K562 (cell line): ENCODE measurements around the gene USP48. TPM values are rescaled to one million over a fixed set of nuclear protein-coding genes. Genes with fewer than 3 reads are reported as not detected.

Source experiments
- DMBX1 ChIP-seq: fragments of 250-450 bp; sonication (Bioruptor Pico); IDR thresholded peaks from 2 replicates; pipeline ENCODE4 v1.8.0; 2022; ENCODE audit warnings: inconsistent platforms, mild to moderate bottlenecking, moderate library complexity, borderline replicate concordance
- FOXM1 ChIP-seq, 2 experiments: fragments of 450-650 bp in 1 of 2; sonication (generic) in 1 of 2; formaldehyde crosslinking in 1 of 2; IDR thresholded peaks; 2 replicates each; pipeline versions ENCODE4 v1.6.1 to v1.9.0; 2017 to 2022; ENCODE audit warnings: low read depth in 2 of 2, mild to moderate bottlenecking in 2 of 2, missing genetic modification reagents in 1 of 2, moderate library complexity in 1 of 2
- HLTF ChIP-seq: fragments of 450-650 bp; IDR thresholded peaks from 2 replicates; pipeline ENCODE4 v1.6.1; 2016
- ILF3 ChIP-seq: fragments of 450-650 bp; IDR thresholded peaks from 2 replicates; pipeline ENCODE4 v1.6.1; 2018; ENCODE audit warnings: antibody characterized with exemption, mild to moderate bottlenecking, moderate library complexity, borderline replicate concordance
- OTX1 ChIP-seq: fragments of 450-650 bp; formaldehyde crosslinking; IDR thresholded peaks from 2 replicates; pipeline ENCODE4 v1.4.0; 2022; ENCODE audit warnings: mild to moderate bottlenecking
- PPARD ChIP-seq: fragments of 250-450 bp; sonication (Bioruptor Pico); IDR thresholded peaks from 2 replicates; pipeline ENCODE4 v1.8.0; 2022; ENCODE audit warnings: inconsistent platforms, mild to moderate bottlenecking, moderate library complexity
- PYGO2 ChIP-seq: fragments of 450-650 bp; IDR thresholded peaks from 2 replicates; pipeline ENCODE4 v1.6.1; 2016; ENCODE audit warnings: mild to moderate bottlenecking, missing genetic modification characterization, moderate library complexity, missing compliant biosample characterization
- RBM14 ChIP-seq: fragments of 200-400 bp; formaldehyde crosslinking; IDR thresholded peaks from 2 replicates; pipeline ENCODE4 v1.6.1; 2018; ENCODE audit warnings: low read depth, mild to moderate bottlenecking, low read length, moderate library complexity, borderline replicate concordance; ENCODE audit not compliant: insufficient read depth
- SETDB1 ChIP-seq: IDR thresholded peaks from one replicate; pipeline ENCODE4 v1.6.1; 2012; ENCODE audit warnings: low read length, control low read depth, inconsistent platforms
- SIN3A ChIP-seq, 2 experiments: fragments of 150-350 bp in 1 of 2; IDR thresholded peaks; 2 replicates each; pipeline ENCODE4 v1.6.1; 2011 to 2016; ENCODE audit warnings: borderline replicate concordance in 2 of 2, low read depth in 2 of 2, low read length in 2 of 2, mild to moderate bottlenecking in 2 of 2, moderate library complexity in 2 of 2; ENCODE audit not compliant: control insufficient read depth in 1 of 2
- SMAD3 ChIP-seq: fragments of 450-650 bp; formaldehyde crosslinking; conservative IDR thresholded peaks from 2 replicates; pipeline ENCODE4 v1.4.0; 2020; ENCODE audit warnings: mild to moderate bottlenecking
- STAT5A ChIP-seq: IDR thresholded peaks from 2 replicates; pipeline ENCODE4 v1.6.1; 2012; ENCODE audit warnings: low read length, inconsistent platforms, borderline replicate concordance
- THRB ChIP-seq: fragments of 450-650 bp; formaldehyde crosslinking; conservative IDR thresholded peaks from 2 replicates; pipeline ENCODE4 v1.4.0; 2022; ENCODE audit warnings: mild to moderate bottlenecking, missing genetic modification characterization
- ZFPM2 ChIP-seq: fragments of 250-450 bp; sonication (Bioruptor Pico); IDR thresholded peaks from 2 replicates; pipeline ENCODE4 v1.5.1; 2022; ENCODE audit warnings: mild to moderate bottlenecking
- ZNF12 ChIP-seq: sonication (generic); formaldehyde crosslinking; IDR thresholded peaks from 2 replicates; pipeline ENCODE4 v1.4.0; 2020; ENCODE audit warnings: mild to moderate bottlenecking, missing genetic modification reagents
- polyA plus RNA-seq, 8 experiments: library from polyadenylated mRNA; depleted of rRNA in 4 of 8; stranded (reverse) in 5 of 8; unstranded in 3 of 8; fragments of >200 nt; fragmentation: Nextera tagmentation in 2 of 8; fragmentation: Illumina TruSeq in 1 of 8; extraction: Ambion mirVana in 2 of 8; extraction: Trizol in 1 of 8; gene quantifications; 2 replicates each; pipeline versions ENCODE4 v1.2.1 to v1.2.3, GENCODE V29; 2011 to 2014; ENCODE audit warnings: inconsistent platforms in 1 of 8, missing spikeins in 1 of 8
- total RNA-seq, 7 experiments: library from RNA; depleted of rRNA in 6 of 7; stranded (reverse); fragments of >200 nt in 6 of 7; fragmentation: Illumina TruSeq in 2 of 7; extraction: Trizol in 2 of 7; gene quantifications; 2 replicates each; pipeline versions ENCODE4 v1.2.1 to v1.2.3, GENCODE V29; 2011 to 2021; ENCODE audit warnings: low replicate concordance in 1 of 7
- TF ChIP-seq, protein P1 (sequence below): sonication (generic); formaldehyde crosslinking; IDR thresholded peaks from 2 replicates; pipeline ENCODE4 v1.8.0; 2022; ENCODE audit warnings: mild to moderate bottlenecking, missing genetic modification reagents

The USP48 gene
- total and polyA plus RNA-seq, 9 of the 15 experiments (the other 6 are each of a cell fraction or from before 2014, with no cell fraction given), result 23.3 to 123 (median 106) TPM

GRCh38 chr1:21783679-21784603, 992 bp upstream of the USP48 start (continued):
- TF ChIP-seq RBM14, result no peak
- TF ChIP-seq SIN3A (IDR thresholded peaks at IDR 0.05; ENCODE audit: borderline replicate concordance in 2 of 2, control insufficient read depth in 1 of 2, low read depth in 2 of 2, low read length in 2 of 2), result no peak
- TF ChIP-seq, protein P1, sequence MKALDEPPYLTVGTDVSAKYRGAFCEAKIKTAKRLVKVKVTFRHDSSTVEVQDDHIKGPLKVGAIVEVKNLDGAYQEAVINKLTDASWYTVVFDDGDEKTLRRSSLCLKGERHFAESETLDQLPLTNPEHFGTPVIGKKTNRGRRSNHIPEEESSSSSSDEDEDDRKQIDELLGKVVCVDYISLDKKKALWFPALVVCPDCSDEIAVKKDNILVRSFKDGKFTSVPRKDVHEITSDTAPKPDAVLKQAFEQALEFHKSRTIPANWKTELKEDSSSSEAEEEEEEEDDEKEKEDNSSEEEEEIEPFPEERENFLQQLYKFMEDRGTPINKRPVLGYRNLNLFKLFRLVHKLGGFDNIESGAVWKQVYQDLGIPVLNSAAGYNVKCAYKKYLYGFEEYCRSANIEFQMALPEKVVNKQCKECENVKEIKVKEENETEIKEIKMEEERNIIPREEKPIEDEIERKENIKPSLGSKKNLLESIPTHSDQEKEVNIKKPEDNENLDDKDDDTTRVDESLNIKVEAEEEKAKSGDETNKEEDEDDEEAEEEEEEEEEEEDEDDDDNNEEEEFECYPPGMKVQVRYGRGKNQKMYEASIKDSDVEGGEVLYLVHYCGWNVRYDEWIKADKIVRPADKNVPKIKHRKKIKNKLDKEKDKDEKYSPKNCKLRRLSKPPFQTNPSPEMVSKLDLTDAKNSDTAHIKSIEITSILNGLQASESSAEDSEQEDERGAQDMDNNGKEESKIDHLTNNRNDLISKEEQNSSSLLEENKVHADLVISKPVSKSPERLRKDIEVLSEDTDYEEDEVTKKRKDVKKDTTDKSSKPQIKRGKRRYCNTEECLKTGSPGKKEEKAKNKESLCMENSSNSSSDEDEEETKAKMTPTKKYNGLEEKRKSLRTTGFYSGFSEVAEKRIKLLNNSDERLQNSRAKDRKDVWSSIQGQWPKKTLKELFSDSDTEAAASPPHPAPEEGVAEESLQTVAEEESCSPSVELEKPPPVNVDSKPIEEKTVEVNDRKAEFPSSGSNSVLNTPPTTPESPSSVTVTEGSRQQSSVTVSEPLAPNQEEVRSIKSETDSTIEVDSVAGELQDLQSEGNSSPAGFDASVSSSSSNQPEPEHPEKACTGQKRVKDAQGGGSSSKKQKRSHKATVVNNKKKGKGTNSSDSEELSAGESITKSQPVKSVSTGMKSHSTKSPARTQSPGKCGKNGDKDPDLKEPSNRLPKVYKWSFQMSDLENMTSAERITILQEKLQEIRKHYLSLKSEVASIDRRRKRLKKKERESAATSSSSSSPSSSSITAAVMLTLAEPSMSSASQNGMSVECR (CRISPR knock-in tag), result no peak
- TF ChIP-seq SETDB1, result no peak
- TF ChIP-seq STAT5A, result 0 out of 2 replicates have a peak, but pooled peaks have one; percentile 9
- no peak for TF ChIP-seq ZFPM2 (CRISPR knock-in tag)
- peak; percentile 25 for TF ChIP-seq FOXM1 (IDR thresholded peaks at IDR 0.05; ENCODE audit: low read depth)
- TF ChIP-seq FOXM1 (CRISPR knock-in tag; IDR thresholded peaks at IDR 0.05; ENCODE audit: low read depth), result no peak
- TF ChIP-seq OTX1, result peak; percentile 12; the same call in 1 of the 2 replicates
- TF ChIP-seq PPARD (CRISPR knock-in tag), result no peak
- TF ChIP-seq ZNF12 (CRISPR knock-in tag), result 0 out of 2 replicates have a peak, but pooled peaks have one; percentile 5
- 0 out of 2 replicates have a peak, but pooled peaks have one; percentile 65 for TF ChIP-seq SMAD3
- TF ChIP-seq ILF3, result no peak
- no peak for TF ChIP-seq PYGO2 (tag)
- 0 out of 2 replicates have a peak, but pooled peaks have one; percentile 35 for TF ChIP-seq HLTF
- peak; percentile 83; the same call in 1 of the 2 replicates for TF ChIP-seq DMBX1 (CRISPR knock-in tag)
- no peak for TF ChIP-seq THRB (CRISPR knock-in tag)
